Measurements from ENCODE around the gene RPS27L. TPM values are rescaled to one million over a fixed set of nuclear protein-coding genes. Genes with fewer than 3 reads are reported as not detected.

RPS27L gene
- polyA plus RNA-seq, 2 of the 4 experiments (the other 2 are of a cell fraction) = 609 to 748 TPM

- CTCF ChIA-PET = interaction anchor here (1.1 to 4.4 kb wide), 4 partner anchors 11 to 96 kb away, joined by 3 to 16 read pairs (median 4); no protein-coding TSS in a partner anchor
- POLR2A ChIA-PET = no interaction called here
- WGBS (ENCODE audit: missing lambda C conversion rate) = 90% methylated on average over 5 of the region's 5 CpGs
- Histone ChIP-seq H3K4me2 (no peak overlapping the region), H3K4me1 (peaks cover 26% of the 10 kb centered on the region), H3K9me3 (no peaks in the 10 kb centered on the region), H3K27ac (no peak overlapping the region), H3K4me3 (no peak overlapping the region)
- no peak for DNase-seq (ENCODE audit: low read depth in 1 of 2, low spot score in 1 of 2)
- no peak for ATAC-seq
- no peak for FAIRE-seq
- TF ChIP-seq KDM5A (IDR thresholded peaks at IDR 0.05) = no peak
- no peak for TF ChIP-seq FOSB (CRISPR knock-in tag; IDR thresholded peaks at IDR 0.05)
- no peak for TF ChIP-seq HEYL (CRISPR knock-in tag; IDR thresholded peaks at IDR 0.05)
Observed at GRCh38 chr15:63192619-63193206, 35.4 kb upstream of the RPS27L start.

GRCh38 chr15:63191895-63192618 is 34.8 kb upstream of the RPS27L start:
- POLR2A ChIA-PET = interaction anchor here (1.6 kb wide), 1 partner anchor 34 kb away, joined by 5 read pairs; the partner anchor contains the start of gene RPS27L
- CTCF ChIA-PET = interaction anchor here (0.8 to 4.4 kb wide), 9 partner anchors 11 to 263 kb away, joined by 3 to 16 read pairs (median 4); no protein-coding TSS in a partner anchor
- TF ChIP-seq HOXB13 (CRISPR knock-in tag; IDR thresholded peaks at IDR 0.05; ENCODE audit: low read depth) (no peak), PHF8 (IDR thresholded peaks at IDR 0.05; ENCODE audit: borderline replicate concordance, low read depth) (no peak), GATA3 (IDR thresholded peaks at IDR 0.05; ENCODE audit: borderline replicate concordance) (no peak), MAX (IDR thresholded peaks at IDR 0.05) (no peak), TP53 (CRISPR knock-in tag; IDR thresholded peaks at IDR 0.05) (no peak), MAZ (IDR thresholded peaks at IDR 0.05; ENCODE audit: borderline replicate concordance, low read depth, low read length) (no peak)
- TF ChIP-seq, protein P1, sequence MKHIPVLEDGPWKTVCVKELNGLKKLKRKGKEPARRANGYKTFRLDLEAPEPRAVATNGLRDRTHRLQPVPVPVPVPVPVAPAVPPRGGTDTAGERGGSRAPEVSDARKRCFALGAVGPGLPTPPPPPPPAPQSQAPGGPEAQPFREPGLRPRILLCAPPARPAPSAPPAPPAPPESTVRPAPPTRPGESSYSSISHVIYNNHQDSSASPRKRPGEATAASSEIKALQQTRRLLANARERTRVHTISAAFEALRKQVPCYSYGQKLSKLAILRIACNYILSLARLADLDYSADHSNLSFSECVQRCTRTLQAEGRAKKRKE (CRISPR knock-in tag; IDR thresholded peaks at IDR 0.05; ENCODE audit: low read depth) = no peak
- no peaks in the 10 kb centered on the region for H3K9me3 ChIP-seq
- H3K27ac ChIP-seq = no peak overlapping the region
- ATAC-seq = no peak
- 86% methylated on average over 3 of the region's 3 CpGs for WGBS (ENCODE audit: missing lambda C conversion rate)
- H3K4me1 ChIP-seq = peaks cover 26% of the 10 kb centered on the region
- H3K4me2 ChIP-seq = no peak overlapping the region
- no peak overlapping the region for H3K4me3 ChIP-seq
- no peak for FAIRE-seq
- no peak for DNase-seq (ENCODE audit: low read depth in 1 of 2, low spot score in 1 of 2)

DNA sequence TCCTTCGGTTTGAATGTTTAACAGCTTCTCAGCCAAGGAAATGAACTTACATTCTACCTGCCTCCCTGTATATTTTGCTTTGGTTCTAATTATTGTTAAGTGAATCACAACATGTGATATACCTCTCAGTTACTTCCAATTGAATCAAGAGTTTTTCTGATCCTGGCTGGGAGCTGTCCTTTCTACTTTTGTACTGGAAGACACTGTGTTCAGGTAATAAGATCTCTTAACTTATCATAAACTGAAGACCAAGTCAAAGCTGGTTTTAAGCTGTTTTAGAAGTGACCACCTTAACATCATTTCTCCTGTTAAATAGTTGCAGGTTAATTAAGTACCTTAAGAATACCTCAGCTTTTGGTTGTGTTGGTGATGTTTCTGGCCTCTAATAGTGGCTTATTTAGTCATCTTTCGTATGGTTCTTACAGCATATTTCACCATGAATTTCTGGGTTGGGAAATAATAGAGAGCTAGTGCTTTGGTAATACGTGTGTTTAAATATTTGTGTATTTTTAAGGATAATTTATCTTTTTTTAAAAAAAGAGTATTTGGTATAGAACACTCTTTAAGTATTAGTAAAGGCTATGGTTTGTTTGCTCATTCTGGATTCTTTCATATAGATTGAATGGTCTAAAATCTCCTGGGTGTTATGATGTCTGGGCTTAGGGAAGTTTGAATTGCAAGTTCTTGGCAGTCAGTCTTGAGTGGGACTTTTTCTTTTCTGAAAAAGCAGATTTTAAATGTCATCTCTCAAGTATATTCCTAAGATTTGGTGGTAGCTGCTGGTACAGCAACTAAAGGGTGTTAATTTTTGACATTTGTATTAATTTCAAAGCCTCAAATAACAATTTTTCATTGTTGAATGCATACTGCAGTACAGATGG is 33.7 kb upstream of the RPS27L start:
- TF ChIP-seq RFX5 (IDR thresholded peaks at IDR 0.05) (no peak), CBX8 (IDR thresholded peaks at IDR 0.05) (no peak), CEBPB (IDR thresholded peaks at IDR 0.05) (no peak), CHD4 (IDR thresholded peaks at IDR 0.05; ENCODE audit: borderline replicate concordance) (no peak), ZFP36 (IDR thresholded peaks at IDR 0.05; ENCODE audit: borderline replicate concordance, partially characterized antibody) (no peak), HEYL (CRISPR knock-in tag; IDR thresholded peaks at IDR 0.05) (no peak), SMC3 (IDR thresholded peaks at IDR 0.05) (no peak), EP300 (IDR thresholded peaks at IDR 0.05) (no peak), NPAS2 (CRISPR knock-in tag; IDR thresholded peaks at IDR 0.05; ENCODE audit: borderline replicate concordance) (no peak), EHF (CRISPR knock-in tag; IDR thresholded peaks at IDR 0.05) (no peak), RAD21 (conservative IDR thresholded peaks at IDR 0.05 in 1 of 2, IDR thresholded peaks at IDR 0.05 in 1 of 2) (no peak), CHD2 (IDR thresholded peaks at IDR 0.05; ENCODE audit: low read length, partially characterized antibody) (no peak), NFE2L2 (conservative IDR thresholded peaks at IDR 0.05; ENCODE audit: low read length) (no peak), ZNF302 (CRISPR knock-in tag; IDR thresholded peaks at IDR 0.05) (no peak)
- TF ChIP-seq, protein P2, sequence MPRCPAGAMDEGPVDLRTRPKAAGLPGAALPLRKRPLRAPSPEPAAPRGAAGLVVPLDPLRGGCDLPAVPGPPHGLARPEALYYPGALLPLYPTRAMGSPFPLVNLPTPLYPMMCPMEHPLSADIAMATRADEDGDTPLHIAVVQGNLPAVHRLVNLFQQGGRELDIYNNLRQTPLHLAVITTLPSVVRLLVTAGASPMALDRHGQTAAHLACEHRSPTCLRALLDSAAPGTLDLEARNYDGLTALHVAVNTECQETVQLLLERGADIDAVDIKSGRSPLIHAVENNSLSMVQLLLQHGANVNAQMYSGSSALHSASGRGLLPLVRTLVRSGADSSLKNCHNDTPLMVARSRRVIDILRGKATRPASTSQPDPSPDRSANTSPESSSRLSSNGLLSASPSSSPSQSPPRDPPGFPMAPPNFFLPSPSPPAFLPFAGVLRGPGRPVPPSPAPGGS (IDR thresholded peaks at IDR 0.05) = no peak
- POLR2A ChIA-PET = interaction anchor here (0.9 to 1.6 kb wide), 2 partner anchors 33 to 86 kb away, joined by 3 to 5 read pairs; partner anchors contain the start of genes APH1B and RPS27L
- DNase-seq (ENCODE audit: low read depth in 1 of 2, low spot score in 1 of 2) (no peak), FAIRE-seq (no peak), ATAC-seq (no peak)
- peak overlapping the region; percentile 68; the same call in 2 of the 3 replicates for H3K4me3 ChIP-seq
- CTCF ChIA-PET = interaction anchor here (0.8 to 4.4 kb wide), 6 partner anchors 11 to 264 kb away, joined by 3 to 16 read pairs (median 4); no protein-coding TSS in a partner anchor
- H3K27ac ChIP-seq = no peak overlapping the region
- 78% methylated on average over 3 of the region's 3 CpGs for WGBS (ENCODE audit: missing lambda C conversion rate)
- H3K4me2 ChIP-seq = peak overlapping the region; percentile 83
- no peaks in the 10 kb centered on the region for H3K9me3 ChIP-seq
- H3K4me1 ChIP-seq = peaks cover 34% of the 10 kb centered on the region
